ENCODE results near the gene WDPCP. TPM values are rescaled to one million over a fixed set of nuclear protein-coding genes. Genes with fewer than 3 reads are reported as not detected.

Gene WDPCP
- total and polyA plus RNA-seq, 2 experiments from 2014 or later, result 8.8 to 20.4 TPM

DNA sequence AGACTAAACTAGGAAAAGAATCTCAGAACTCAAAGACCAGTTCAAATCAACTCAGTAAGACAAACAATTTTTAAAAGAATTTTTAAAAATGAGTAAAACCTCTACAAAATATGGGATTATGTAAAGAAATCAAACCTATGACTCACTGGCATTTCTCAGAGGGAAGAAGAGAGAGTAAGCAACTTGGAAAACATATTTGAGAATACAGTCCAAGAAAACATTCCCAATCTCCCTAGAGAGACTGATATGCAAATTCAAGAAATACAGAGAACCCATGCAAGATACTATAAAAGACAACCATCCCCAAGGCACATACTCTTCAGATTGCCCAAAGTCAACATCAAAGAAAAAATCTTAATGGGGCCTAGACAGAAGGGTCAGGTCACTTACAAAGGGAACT, 162.7 kb downstream of the WDPCP start (continued):
- no peak for TF ChIP-seq ZNF462 (CRISPR knock-in tag; IDR thresholded peaks at IDR 0.05)
- no peak for TF ChIP-seq STAT1 (IDR thresholded peaks at IDR 0.05; ENCODE audit: unreplicated experiment)
- no peak for TF ChIP-seq CREB1 (CRISPR knock-in tag; IDR thresholded peaks at IDR 0.05; ENCODE audit: low read depth)
- TF ChIP-seq ZNF331 (CRISPR knock-in tag; IDR thresholded peaks at IDR 0.05; ENCODE audit: low read depth), result no peak
- TF ChIP-seq, protein P1, sequence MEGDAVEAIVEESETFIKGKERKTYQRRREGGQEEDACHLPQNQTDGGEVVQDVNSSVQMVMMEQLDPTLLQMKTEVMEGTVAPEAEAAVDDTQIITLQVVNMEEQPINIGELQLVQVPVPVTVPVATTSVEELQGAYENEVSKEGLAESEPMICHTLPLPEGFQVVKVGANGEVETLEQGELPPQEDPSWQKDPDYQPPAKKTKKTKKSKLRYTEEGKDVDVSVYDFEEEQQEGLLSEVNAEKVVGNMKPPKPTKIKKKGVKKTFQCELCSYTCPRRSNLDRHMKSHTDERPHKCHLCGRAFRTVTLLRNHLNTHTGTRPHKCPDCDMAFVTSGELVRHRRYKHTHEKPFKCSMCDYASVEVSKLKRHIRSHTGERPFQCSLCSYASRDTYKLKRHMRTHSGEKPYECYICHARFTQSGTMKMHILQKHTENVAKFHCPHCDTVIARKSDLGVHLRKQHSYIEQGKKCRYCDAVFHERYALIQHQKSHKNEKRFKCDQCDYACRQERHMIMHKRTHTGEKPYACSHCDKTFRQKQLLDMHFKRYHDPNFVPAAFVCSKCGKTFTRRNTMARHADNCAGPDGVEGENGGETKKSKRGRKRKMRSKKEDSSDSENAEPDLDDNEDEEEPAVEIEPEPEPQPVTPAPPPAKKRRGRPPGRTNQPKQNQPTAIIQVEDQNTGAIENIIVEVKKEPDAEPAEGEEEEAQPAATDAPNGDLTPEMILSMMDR (conservative IDR thresholded peaks at IDR 0.05; ENCODE audit: low read depth in 2 of 2), result no peak
- no peak for TF ChIP-seq ETS1 (IDR thresholded peaks at IDR 0.05)
- no peak for TF ChIP-seq POLR2AphosphoS5 (IDR thresholded peaks at IDR 0.05; ENCODE audit: low read depth)

- no peaks in the 10 kb centered on the region; the same call in 1 of the 3 replicates for H3K4me1 Mint-ChIP-seq
- H3K9me3 Mint-ChIP-seq, result peaks cover 14% of the 10 kb centered on the region
- H3K4me2 ChIP-seq, result no peak overlapping the region
- H3K27me3 Mint-ChIP-seq (ENCODE audit: insufficient read depth, low read depth, poor library complexity), result no peaks in the 10 kb centered on the region
- H3K4me3 ChIP-seq, result no peak overlapping the region
- no peaks in the 10 kb centered on the region for H3K9me2 ChIP-seq (ENCODE audit: insufficient read depth)
- H2AFZ ChIP-seq, result no peak overlapping the region
- no peaks in the 10 kb centered on the region for H3F3A ChIP-seq (replicated peaks; ENCODE audit: low read depth)
- no peaks in the 10 kb centered on the region for H3K79me2 ChIP-seq (replicated peaks; ENCODE audit: insufficient read depth)
- ATAC-seq (no peak), DNase-seq (ENCODE audit: low spot score) (no peak)
- H3K4me1 ChIP-seq (ENCODE audit: insufficient read depth), result no peaks in the 10 kb centered on the region
- no peaks in the 10 kb centered on the region for H3K27me3 ChIP-seq (ENCODE audit: insufficient read depth)
- no peak overlapping the region for H3K27ac Mint-ChIP-seq
- no peak overlapping the region for H3K4me3 Mint-ChIP-seq
- H3K27ac ChIP-seq (ENCODE audit: low read depth), result no peak overlapping the region
- peaks cover 4% of the 10 kb centered on the region; the same call in 1 of the 2 replicates for H3K36me3 ChIP-seq (ENCODE audit: insufficient read depth)
- peaks cover 31% of the 10 kb centered on the region for H3K36me3 Mint-ChIP-seq (ENCODE audit: low read depth)
- H4K20me1 ChIP-seq (replicated peaks; ENCODE audit: insufficient read depth), result no peaks in the 10 kb centered on the region
- TF ChIP-seq, protein P1 (conservative IDR thresholded peaks at IDR 0.05; ENCODE audit: low read depth in 2 of 2), result no peak
- TF ChIP-seq EZH2phosphoT487 (IDR thresholded peaks at IDR 0.05; ENCODE audit: unreplicated experiment), result no peak
- no peak for TF ChIP-seq ETS1 (IDR thresholded peaks at IDR 0.05)
These were observed 163.2 kb downstream of the WDPCP start for GRCh38 chr2:63425079-63425416.
